Upper lobe of right lung (tissue), 1 donor: ENCODE results near the gene PRR5. TPM values are rescaled to one million over a fixed set of nuclear protein-coding genes. Genes with fewer than 3 reads are reported as not detected.

Experiments
- ATAC-seq: fragments of 200-7000 bp; cut with Tn5 transposase; one replicate; pipeline ENCODE4 v1.9.1; 2020; ENCODE audit warnings: mild to moderate bottlenecking, moderate library complexity
- DNase-seq: peaks from one replicate; pipeline ENCODE4 v3.0.0-alpha.2; 2020
- H3K27ac ChIP-seq: fragments of 200-600 bp; one replicate; pipeline ENCODE4 v1.8.0; 2022
- H3K27me3 ChIP-seq: fragments of 200-600 bp; one replicate; pipeline ENCODE4 v1.8.0; 2022; ENCODE audit warnings: mild to moderate bottlenecking
- H3K36me3 ChIP-seq: fragments of 200-600 bp; one replicate; pipeline ENCODE4 v1.8.0; 2022
- H3K4me1 ChIP-seq: fragments of 200-600 bp; one replicate; pipeline ENCODE4 v1.8.0; 2022
- H3K4me3 ChIP-seq: fragments of 200-600 bp; one replicate; pipeline ENCODE4 v1.8.0; 2022; ENCODE audit warnings: mild to moderate bottlenecking
- H3K9me3 ChIP-seq: fragments of 200-600 bp; one replicate; pipeline ENCODE4 v1.8.0; 2022
- intact Hi-C: fragments of 100-400 bp; cut with DNase I; formaldehyde crosslinking; loops from one replicate; pipeline ENCODE4 v1.11.0; 2022
- total RNA-seq: library from RNA; stranded (reverse); fragmentation: NEBNext Ultra II Directional; extraction: Animal tissue kit (Norgen Biotek cat#: 25700); gene quantifications from one replicate; pipeline ENCODE4 v1.2.1, GENCODE V29; 2021
- TF ChIP-seq, protein P1 (sequence below): fragments of 200-600 bp; IDR thresholded peaks from one replicate; pipeline ENCODE4 v1.8.0; 2022; ENCODE audit warnings: antibody characterized with exemption
- donor health status: DM: no; HTN: yes; CAD: no; lungs with severe emphysema.

PRR5 gene
- total RNA-seq, 1 donor from 2014 or later, result 13.6 TPM

DNA sequence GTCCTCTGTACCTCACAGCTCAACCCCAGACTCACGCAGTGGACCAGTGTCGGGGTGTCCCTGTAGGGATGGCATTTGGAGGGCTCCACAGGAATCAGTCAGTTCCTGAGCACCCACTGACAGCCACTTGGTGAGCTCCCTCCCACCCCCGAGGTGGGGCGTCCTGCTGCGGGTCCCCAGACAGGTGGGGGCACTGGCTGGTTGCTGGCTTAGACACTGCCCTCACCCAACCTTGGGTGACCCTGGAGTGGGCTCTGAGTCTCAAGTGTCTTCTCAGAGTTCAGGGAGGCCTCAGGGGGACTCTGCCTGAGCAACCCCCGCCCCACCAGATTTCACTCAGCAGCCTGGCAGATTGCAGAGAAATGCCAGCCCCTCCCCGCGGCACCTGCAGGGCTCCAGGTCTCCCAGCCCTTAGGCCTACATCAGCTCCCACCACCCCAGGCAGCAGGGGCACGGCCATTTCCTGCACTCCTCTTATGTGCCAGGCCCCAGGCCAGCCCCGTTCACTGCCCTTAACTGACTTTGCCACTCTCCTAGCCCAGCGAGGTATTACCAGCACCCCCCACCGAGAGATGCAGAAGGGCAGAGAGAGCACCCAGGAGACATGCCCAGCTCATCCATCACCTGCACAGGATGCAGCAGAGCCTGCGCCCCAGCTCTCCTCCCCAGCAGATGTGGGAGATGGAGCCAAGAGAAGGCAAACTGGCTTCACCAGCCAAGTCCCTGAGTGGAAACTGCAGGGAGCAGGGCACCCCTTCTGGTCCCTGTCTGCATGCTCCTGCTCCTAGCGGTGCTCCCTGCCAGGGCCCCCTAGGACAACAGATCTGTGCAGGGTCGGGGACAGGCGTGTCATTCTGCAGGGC, 2.4 kb downstream of the PRR5 start:
- Histone ChIP-seq H3K27ac (no peak overlapping the region), H3K9me3 (no peaks in the 10 kb centered on the region), H3K4me1 (peaks cover 17% of the 10 kb centered on the region), H3K36me3 (no peaks in the 10 kb centered on the region), H3K4me3 (no peak overlapping the region), H3K27me3 (no peaks in the 10 kb centered on the region)
- DNase-seq (no peak), ATAC-seq (no peak)
- intact Hi-C loops, result no loop called here
- TF ChIP-seq, protein P1, sequence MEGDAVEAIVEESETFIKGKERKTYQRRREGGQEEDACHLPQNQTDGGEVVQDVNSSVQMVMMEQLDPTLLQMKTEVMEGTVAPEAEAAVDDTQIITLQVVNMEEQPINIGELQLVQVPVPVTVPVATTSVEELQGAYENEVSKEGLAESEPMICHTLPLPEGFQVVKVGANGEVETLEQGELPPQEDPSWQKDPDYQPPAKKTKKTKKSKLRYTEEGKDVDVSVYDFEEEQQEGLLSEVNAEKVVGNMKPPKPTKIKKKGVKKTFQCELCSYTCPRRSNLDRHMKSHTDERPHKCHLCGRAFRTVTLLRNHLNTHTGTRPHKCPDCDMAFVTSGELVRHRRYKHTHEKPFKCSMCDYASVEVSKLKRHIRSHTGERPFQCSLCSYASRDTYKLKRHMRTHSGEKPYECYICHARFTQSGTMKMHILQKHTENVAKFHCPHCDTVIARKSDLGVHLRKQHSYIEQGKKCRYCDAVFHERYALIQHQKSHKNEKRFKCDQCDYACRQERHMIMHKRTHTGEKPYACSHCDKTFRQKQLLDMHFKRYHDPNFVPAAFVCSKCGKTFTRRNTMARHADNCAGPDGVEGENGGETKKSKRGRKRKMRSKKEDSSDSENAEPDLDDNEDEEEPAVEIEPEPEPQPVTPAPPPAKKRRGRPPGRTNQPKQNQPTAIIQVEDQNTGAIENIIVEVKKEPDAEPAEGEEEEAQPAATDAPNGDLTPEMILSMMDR, result no peak

DNA sequence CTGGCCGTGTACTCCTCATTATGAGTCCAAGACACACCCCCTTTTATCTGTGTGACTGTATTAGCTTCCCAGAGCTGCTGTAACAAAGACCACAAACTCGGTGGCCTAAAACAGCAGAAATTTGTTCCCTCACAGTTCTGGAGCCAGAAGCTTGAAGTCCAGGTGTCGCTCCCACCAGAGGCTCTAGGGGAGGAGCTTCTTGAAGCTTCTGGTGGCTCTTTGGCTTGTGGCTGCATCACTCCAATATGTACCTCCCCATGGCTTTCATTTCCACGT, 3.0 kb downstream of the PRR5 start:
- Histone ChIP-seq H3K9me3 (no peaks in the 10 kb centered on the region), H3K36me3 (no peaks in the 10 kb centered on the region), H3K4me3 (no peak overlapping the region), H3K27me3 (no peaks in the 10 kb centered on the region), H3K4me1 (peaks cover 12% of the 10 kb centered on the region), H3K27ac (no peak overlapping the region)
- intact Hi-C loops, result no loop called here
- no peak for DNase-seq
- no peak for ATAC-seq
- TF ChIP-seq, protein P1, result no peak

DNA sequence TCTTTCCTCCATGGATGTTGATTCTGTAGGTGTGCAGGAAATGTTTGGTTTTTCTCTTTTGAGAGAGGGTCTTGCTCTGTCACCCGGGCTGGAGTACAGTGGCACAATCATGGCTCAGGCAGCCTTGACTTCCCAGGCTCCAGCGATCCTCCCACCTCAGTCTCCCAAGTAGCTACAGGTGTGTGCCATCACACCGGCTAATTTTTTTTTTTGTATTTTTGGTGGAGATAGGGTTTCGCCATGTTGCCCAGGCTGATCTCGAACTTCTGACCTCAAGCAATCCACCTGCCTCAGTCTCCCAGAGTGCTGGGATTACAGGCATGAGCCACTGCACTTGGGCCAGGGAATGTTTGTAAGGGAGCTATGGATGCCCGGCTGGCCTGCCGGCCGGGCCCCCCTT, 4.5 kb downstream of the PRR5 start:
- Histone ChIP-seq H3K4me1 (peaks cover 18% of the 10 kb centered on the region), H3K27me3 (no peaks in the 10 kb centered on the region), H3K36me3 (no peaks in the 10 kb centered on the region), H3K27ac (no peak overlapping the region), H3K9me3 (no peaks in the 10 kb centered on the region), H3K4me3 (no peak overlapping the region)
- TF ChIP-seq, protein P1, result no peak
- intact Hi-C loops, result no loop called here
- ATAC-seq (no peak), DNase-seq (no peak)

DNA sequence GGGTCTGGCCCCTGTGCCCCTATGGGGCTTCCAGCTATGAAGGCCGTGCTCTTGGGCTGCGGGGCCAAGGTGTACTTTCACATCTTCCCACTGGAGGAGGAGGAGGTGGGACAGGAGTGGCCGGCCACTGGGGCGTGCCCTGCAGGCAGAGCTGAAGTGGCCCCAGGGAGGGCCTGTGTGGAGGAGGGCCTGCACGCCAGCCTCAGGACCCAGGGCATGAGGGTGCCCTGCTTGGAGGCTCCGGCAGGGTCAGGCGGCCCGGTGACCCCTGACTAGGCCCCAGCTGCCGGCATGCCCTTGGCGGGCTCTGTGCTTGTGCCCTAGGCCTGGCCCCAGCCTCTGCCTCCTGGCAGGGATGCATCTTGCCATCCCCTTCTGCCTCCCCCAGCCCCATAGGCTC, 5.2 kb downstream of the PRR5 start:
- Histone ChIP-seq H3K4me3 (no peak overlapping the region), H3K27me3 (no peaks in the 10 kb centered on the region), H3K9me3 (no peaks in the 10 kb centered on the region), H3K36me3 (no peaks in the 10 kb centered on the region), H3K27ac (no peak overlapping the region), H3K4me1 (peaks cover 22% of the 10 kb centered on the region)
- DNase-seq (no peak), ATAC-seq (no peak)
- TF ChIP-seq, protein P1, result no peak
- intact Hi-C loops, result no loop called here

DNA sequence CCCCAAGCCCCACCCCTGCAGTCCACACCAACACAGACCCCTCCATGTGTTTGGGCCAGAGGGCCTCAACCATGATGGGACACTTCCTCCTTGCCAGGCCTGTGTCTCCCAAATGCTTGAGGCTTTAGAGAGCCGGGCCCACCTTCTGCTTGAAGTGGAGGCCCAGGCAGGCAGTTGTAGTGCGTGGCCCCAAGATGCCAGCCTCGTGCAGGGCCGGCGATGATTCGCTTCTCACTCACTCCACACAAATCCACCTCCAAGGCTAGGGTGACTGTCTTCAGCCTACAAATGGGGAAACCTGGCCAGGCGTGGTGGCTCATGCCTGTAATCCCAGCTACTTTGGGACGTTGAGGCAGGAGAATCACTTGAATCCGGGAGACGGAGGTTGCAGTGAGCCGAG, 5.7 kb downstream of the PRR5 start:
- Histone ChIP-seq H3K27ac (no peak overlapping the region), H3K36me3 (no peaks in the 10 kb centered on the region), H3K27me3 (no peaks in the 10 kb centered on the region), H3K4me3 (no peak overlapping the region), H3K9me3 (no peaks in the 10 kb centered on the region), H3K4me1 (peaks cover 22% of the 10 kb centered on the region)
- no peak for DNase-seq
- intact Hi-C loops, result no loop called here
- TF ChIP-seq, protein P1, result no peak
- ATAC-seq, result no peak
